Liver (tissue), 9 donors: ENCODE results near the gene MSN. TPM values are rescaled to one million over a fixed set of nuclear protein-coding genes. Genes with fewer than 3 reads are reported as not detected.

Experiments used
- DNase-seq: peaks from one replicate; pipeline ENCODE4 v3.0.0-alpha.2; 2017; ENCODE audit warnings: low spot score
- H3K27ac ChIP-seq, 2 donors: one replicate each; pipeline ENCODE4 v1.7.0; 2013; ENCODE audit warnings: inconsistent platforms in 2 of 2, low read length in 2 of 2, control low read depth in 1 of 2, low read depth in 1 of 2, mild to moderate bottlenecking in 1 of 2
- H3K27me3 ChIP-seq, 4 donors: one replicate each; pipeline versions ENCODE4 v1.6.1 to v1.7.0; 2013; ENCODE audit warnings: low read length in 3 of 4, inconsistent platforms in 1 of 4, mild to moderate bottlenecking in 1 of 4, moderate library complexity in 1 of 4; ENCODE audit not compliant: control insufficient read depth in 4 of 4, insufficient read depth in 4 of 4
- H3K36me3 ChIP-seq, 4 donors: one replicate each; pipeline versions ENCODE4 v1.6.1 to v1.7.0; 2013; ENCODE audit warnings: low read length in 3 of 4, mild to moderate bottlenecking in 3 of 4, low read depth in 1 of 4, moderate library complexity in 1 of 4; ENCODE audit not compliant: control insufficient read depth in 4 of 4, insufficient read depth in 3 of 4
- H3K4me1 ChIP-seq, 4 donors: one replicate each; pipeline versions ENCODE4 v1.6.1 to v1.7.0; 2013; ENCODE audit warnings: low read length in 3 of 4, mild to moderate bottlenecking in 3 of 4, moderate library complexity in 1 of 4; ENCODE audit not compliant: control insufficient read depth in 4 of 4, insufficient read depth in 4 of 4
- H3K4me3 ChIP-seq, 3 donors: one replicate each; pipeline versions ENCODE4 v1.6.1 to v1.7.0; 2013; ENCODE audit warnings: low read length in 3 of 3, control low read depth in 1 of 3, low read depth in 1 of 3, mild to moderate bottlenecking in 1 of 3
- H3K9ac ChIP-seq, 2 donors: one replicate each; pipeline ENCODE4 v1.7.0; 2013; ENCODE audit warnings: low read length in 2 of 2, mild to moderate bottlenecking in 2 of 2, moderate library complexity in 2 of 2, control low read depth in 1 of 2, low read depth in 1 of 2
- H3K9me3 ChIP-seq, 4 donors: one replicate each; pipeline versions ENCODE4 v1.6.1 to v1.7.0; 2013; ENCODE audit warnings: low read length in 3 of 4; ENCODE audit not compliant: control insufficient read depth in 4 of 4
- EGR1 ChIP-seq, 2 donors: IDR thresholded peaks; 2 replicates each; pipeline ENCODE4 v1.6.1; 2016 to 2018; ENCODE audit warnings: antibody characterized with exemption in 2 of 2, low read depth in 2 of 2
- FOXA1 ChIP-seq: IDR thresholded peaks from 2 replicates; pipeline ENCODE4 v1.6.1; 2016; ENCODE audit warnings: antibody characterized with exemption
- FOXA2 ChIP-seq: IDR thresholded peaks from 2 replicates; pipeline ENCODE4 v1.6.1; 2016; ENCODE audit warnings: antibody characterized with exemption
- GABPA ChIP-seq, 2 donors: IDR thresholded peaks in 1 of 2; conservative IDR thresholded peaks in 1 of 2; 2 replicates each; pipeline ENCODE4 v1.6.1; 2016; ENCODE audit warnings: antibody characterized with exemption in 2 of 2, mild to moderate bottlenecking in 1 of 2, moderate library complexity in 1 of 2
- HNF4A ChIP-seq, 2 donors: conservative IDR thresholded peaks; 2 replicates each; pipeline ENCODE4 v1.6.1; 2016; ENCODE audit warnings: antibody characterized with exemption in 2 of 2, mild to moderate bottlenecking in 2 of 2
- HNF4G ChIP-seq: IDR thresholded peaks from 2 replicates; pipeline ENCODE4 v1.6.1; 2016; ENCODE audit warnings: antibody characterized with exemption
- JUND ChIP-seq, 2 donors: IDR thresholded peaks; 2 replicates each; pipeline ENCODE4 v1.6.1; 2016; ENCODE audit warnings: antibody characterized with exemption in 2 of 2
- NR2F2 ChIP-seq: IDR thresholded peaks from 2 replicates; pipeline ENCODE4 v1.6.1; 2016; ENCODE audit warnings: antibody characterized with exemption
- RAD21 ChIP-seq, 2 donors: IDR thresholded peaks; 2 replicates each; pipeline ENCODE4 v1.6.1; 2016; ENCODE audit warnings: antibody characterized with exemption in 2 of 2, mild to moderate bottlenecking in 2 of 2
- RXRA ChIP-seq, 2 donors: IDR thresholded peaks; 2 replicates each; pipeline ENCODE4 v1.6.1; 2017 to 2018; ENCODE audit warnings: antibody characterized with exemption in 2 of 2, mild to moderate bottlenecking in 1 of 2
- SP1 ChIP-seq: IDR thresholded peaks from 2 replicates; pipeline ENCODE4 v1.6.1; 2018; ENCODE audit warnings: antibody characterized with exemption, mild to moderate bottlenecking
- TAF1 ChIP-seq: conservative IDR thresholded peaks from 2 replicates; pipeline ENCODE4 v1.6.1; 2016; ENCODE audit warnings: antibody characterized with exemption, mild to moderate bottlenecking
- YY1 ChIP-seq: IDR thresholded peaks from 2 replicates; pipeline ENCODE4 v1.6.1; 2016; ENCODE audit warnings: antibody characterized with exemption, mild to moderate bottlenecking
- WGBS: extraction: QIAGEN DNeasy Blood & Tissue Kit; methylation state at CpG from one replicate; pipeline ENCODE4 v1.1.7; 2013; 5-methylcytosine and 5-hydroxymethylcytosine counted together
- polyA plus RNA-seq, 2 donors: library from polyadenylated mRNA; stranded (reverse) in 1 of 2; unstranded in 1 of 2; fragments of 200-250 nt in 1 of 2; fragments of >200 nt in 1 of 2; fragmentation: Nextera tagmentation in 1 of 2; extraction: Ambion mirVana in 1 of 2; gene quantifications; one replicate each; pipeline versions ENCODE4 v1.2.1 to v1.2.3, GENCODE V29; 2013 to 2015
- total RNA-seq, 2 donors: library from RNA; depleted of rRNA; stranded (reverse); fragments of >200 nt; gene quantifications; one replicate each; pipeline ENCODE4 v1.2.3, GENCODE V29; 2014
- TF ChIP-seq, protein P1 (sequence below): fragments of 150-350 bp; IDR thresholded peaks from 2 replicates; pipeline ENCODE4 v1.5.1; 2017; ENCODE audit warnings: improper control_type of control experiment, low read depth, low read length; ENCODE audit not compliant: missing input control
- TF ChIP-seq, protein P2 (sequence below): IDR thresholded peaks from 2 replicates; pipeline ENCODE4 v1.6.1; 2016; ENCODE audit warnings: antibody characterized with exemption
- TF ChIP-seq, protein P3 (sequence below): IDR thresholded peaks from 2 replicates; pipeline ENCODE4 v1.6.1; 2016; ENCODE audit warnings: antibody characterized with exemption
- TF ChIP-seq, protein P4 (sequence below): IDR thresholded peaks from 2 replicates; pipeline ENCODE4 v1.6.1; 2016; ENCODE audit warnings: antibody characterized with exemption
- donor health status: healthy.
- donor health status: healthy.
- donor health status: healthy.
- donor health status: healthy.
- donor health status: healthy.

Gene MSN
- total and polyA plus RNA-seq, 4 donors, result 24.3 to 70.0 (median 40.6) TPM

DNA sequence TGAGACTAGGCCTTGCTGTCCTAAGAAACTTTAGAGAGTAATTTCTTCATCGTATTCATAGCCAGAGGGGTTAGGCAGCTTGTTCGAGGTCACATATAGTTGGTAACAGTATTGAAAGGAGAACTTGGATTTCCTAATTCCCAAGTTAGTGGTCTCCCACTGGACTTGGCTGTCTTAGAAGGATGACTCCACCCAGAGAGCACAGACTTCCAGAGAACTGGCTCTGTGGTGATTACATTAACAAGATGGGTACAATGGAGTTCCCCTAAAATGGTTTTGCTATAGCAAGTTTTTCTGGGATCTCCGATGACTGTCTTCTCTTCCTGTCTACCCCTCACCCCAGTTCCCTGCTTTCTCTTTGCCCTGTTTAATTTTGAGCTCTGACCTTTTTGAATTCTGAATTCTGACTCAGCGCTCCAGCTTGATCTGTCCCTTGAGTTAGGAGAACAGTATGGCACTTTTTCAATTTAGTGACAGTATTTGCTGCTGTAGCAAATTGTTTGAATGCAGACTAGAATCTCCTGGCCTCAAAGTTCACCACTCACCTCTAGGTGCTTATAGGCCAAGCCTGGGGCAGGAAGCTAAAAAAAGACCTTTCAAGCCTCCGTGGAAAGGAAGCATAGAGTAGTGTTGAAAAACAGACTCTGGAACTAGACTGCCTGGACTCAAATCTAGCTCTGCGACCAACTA lies 6.9 kb downstream of the MSN start (continued):
- TF ChIP-seq, protein P1, sequence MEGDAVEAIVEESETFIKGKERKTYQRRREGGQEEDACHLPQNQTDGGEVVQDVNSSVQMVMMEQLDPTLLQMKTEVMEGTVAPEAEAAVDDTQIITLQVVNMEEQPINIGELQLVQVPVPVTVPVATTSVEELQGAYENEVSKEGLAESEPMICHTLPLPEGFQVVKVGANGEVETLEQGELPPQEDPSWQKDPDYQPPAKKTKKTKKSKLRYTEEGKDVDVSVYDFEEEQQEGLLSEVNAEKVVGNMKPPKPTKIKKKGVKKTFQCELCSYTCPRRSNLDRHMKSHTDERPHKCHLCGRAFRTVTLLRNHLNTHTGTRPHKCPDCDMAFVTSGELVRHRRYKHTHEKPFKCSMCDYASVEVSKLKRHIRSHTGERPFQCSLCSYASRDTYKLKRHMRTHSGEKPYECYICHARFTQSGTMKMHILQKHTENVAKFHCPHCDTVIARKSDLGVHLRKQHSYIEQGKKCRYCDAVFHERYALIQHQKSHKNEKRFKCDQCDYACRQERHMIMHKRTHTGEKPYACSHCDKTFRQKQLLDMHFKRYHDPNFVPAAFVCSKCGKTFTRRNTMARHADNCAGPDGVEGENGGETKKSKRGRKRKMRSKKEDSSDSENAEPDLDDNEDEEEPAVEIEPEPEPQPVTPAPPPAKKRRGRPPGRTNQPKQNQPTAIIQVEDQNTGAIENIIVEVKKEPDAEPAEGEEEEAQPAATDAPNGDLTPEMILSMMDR, result no peak
- TF ChIP-seq NR2F2 (no peak), HNF4A (conservative IDR thresholded peaks at IDR 0.05) (no peak), HNF4G (no peak), RXRA (IDR thresholded peaks at IDR 0.05) (no peak), GABPA (IDR thresholded peaks at IDR 0.05 in 1 of 2, conservative IDR thresholded peaks at IDR 0.05 in 1 of 2) (no peak), TAF1 (no peak)

DNA sequence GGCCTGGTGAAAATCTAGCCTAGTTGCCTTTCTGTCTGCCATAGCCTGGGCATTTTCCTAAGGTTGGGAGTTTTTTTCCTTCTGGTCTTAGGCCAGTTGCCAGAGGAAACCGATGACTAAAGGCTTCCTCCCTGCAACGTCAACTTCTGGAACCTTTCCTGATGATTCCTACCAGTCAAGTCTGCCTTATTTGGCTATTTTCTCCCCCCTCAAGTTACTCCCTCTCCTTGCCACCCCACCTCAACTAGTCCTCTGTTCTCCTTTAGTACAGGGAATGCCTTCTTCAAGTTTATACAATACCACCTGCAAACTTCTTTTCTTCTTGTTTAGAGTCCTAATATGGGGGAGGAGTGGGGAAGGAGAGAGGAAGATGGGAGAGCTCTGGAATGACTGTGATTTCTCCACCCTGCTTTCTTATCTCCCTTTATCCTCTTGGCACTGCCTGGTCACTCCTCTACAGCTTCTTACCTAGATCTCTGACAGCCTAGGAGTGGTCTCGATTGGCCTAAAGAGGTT lies 10.6 kb downstream of the MSN start:
- H3K4me1 ChIP-seq, result peaks cover 2 to 10% (median 7%) of the 10 kb centered on the region in 4 donors
- no peak for DNase-seq
- no peak overlapping the region for H3K9ac ChIP-seq
- TF ChIP-seq HNF4A (conservative IDR thresholded peaks at IDR 0.05) (no peak), RXRA (IDR thresholded peaks at IDR 0.05) (no peak), RAD21 (IDR thresholded peaks at IDR 0.05) (no peak), JUND (IDR thresholded peaks at IDR 0.05) (no peak), FOXA1 (no peak), SP1 (no peak), FOXA2 (no peak), EGR1 (IDR thresholded peaks at IDR 0.05; ENCODE audit: low read depth in 2 of 2) (no peak), YY1 (no peak), GABPA (IDR thresholded peaks at IDR 0.05 in 1 of 2, conservative IDR thresholded peaks at IDR 0.05 in 1 of 2) (no peak)
- TF ChIP-seq, protein P2, sequence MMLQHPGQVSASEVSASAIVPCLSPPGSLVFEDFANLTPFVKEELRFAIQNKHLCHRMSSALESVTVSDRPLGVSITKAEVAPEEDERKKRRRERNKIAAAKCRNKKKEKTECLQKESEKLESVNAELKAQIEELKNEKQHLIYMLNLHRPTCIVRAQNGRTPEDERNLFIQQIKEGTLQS, result no peak
- TF ChIP-seq, protein P3, sequence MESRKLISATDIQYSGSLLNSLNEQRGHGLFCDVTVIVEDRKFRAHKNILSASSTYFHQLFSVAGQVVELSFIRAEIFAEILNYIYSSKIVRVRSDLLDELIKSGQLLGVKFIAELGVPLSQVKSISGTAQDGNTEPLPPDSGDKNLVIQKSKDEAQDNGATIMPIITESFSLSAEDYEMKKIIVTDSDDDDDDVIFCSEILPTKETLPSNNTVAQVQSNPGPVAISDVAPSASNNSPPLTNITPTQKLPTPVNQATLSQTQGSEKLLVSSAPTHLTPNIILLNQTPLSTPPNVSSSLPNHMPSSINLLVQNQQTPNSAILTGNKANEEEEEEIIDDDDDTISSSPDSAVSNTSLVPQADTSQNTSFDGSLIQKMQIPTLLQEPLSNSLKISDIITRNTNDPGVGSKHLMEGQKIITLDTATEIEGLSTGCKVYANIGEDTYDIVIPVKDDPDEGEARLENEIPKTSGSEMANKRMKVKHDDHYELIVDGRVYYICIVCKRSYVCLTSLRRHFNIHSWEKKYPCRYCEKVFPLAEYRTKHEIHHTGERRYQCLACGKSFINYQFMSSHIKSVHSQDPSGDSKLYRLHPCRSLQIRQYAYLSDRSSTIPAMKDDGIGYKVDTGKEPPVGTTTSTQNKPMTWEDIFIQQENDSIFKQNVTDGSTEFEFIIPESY, result no peak
- TF ChIP-seq, protein P4, sequence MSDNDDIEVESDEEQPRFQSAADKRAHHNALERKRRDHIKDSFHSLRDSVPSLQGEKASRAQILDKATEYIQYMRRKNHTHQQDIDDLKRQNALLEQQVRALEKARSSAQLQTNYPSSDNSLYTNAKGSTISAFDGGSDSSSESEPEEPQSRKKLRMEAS, result no peak
- TF ChIP-seq, protein P1, result no peak
- no peaks in the 10 kb centered on the region for H3K27me3 ChIP-seq
- H3K27ac ChIP-seq, result peak overlapping the region; percentile 48 to 53
- 66% methylated on average over 3 of the region's 3 CpGs for WGBS
- H3K9me3 ChIP-seq, result no peaks in the 10 kb centered on the region
- no peaks in the 10 kb centered on the region for H3K36me3 ChIP-seq
- H3K4me3 ChIP-seq, result no peak overlapping the region
